Left ventricle myocardium inferior (tissue), 1 donor: Measurements from ENCODE around the gene ZYG11B. TPM values are rescaled to one million over a fixed set of nuclear protein-coding genes. Genes with fewer than 3 reads are reported as not detected.

Experiments
- DNase-seq: peaks from one replicate; pipeline ENCODE4 v3.0.0-alpha.2; 2020
- H3K27ac ChIP-seq: fragments of 200-600 bp; replicated peaks from 2 replicates; pipeline ENCODE4 v1.8.0; 2021
- H3K27me3 ChIP-seq: fragments of 200-600 bp; 2 replicates; pipeline ENCODE4 v1.8.0; 2021; ENCODE audit warnings: low read depth
- H3K36me3 ChIP-seq: fragments of 200-600 bp; 2 replicates; pipeline ENCODE4 v1.8.0; 2021
- H3K4me1 ChIP-seq: fragments of 200-600 bp; 2 replicates; pipeline ENCODE4 v1.8.0; 2021
- H3K4me3 ChIP-seq: fragments of 200-600 bp; 2 replicates; pipeline ENCODE4 v1.8.0; 2021; ENCODE audit warnings: mild to moderate bottlenecking, moderate library complexity
- H3K9me3 ChIP-seq: fragments of 200-600 bp; replicated peaks from 2 replicates; pipeline ENCODE4 v1.8.0; 2021
- intact Hi-C: fragments of 100-400 bp; cut with micrococcal nuclease; formaldehyde crosslinking; loops from one replicate; pipeline ENCODE4 v1.11.0; 2022
- long read RNA-seq: library from polyadenylated mRNA; unstranded; transcript quantifications from one replicate; pipeline ENCODE4 v2.0.0, GENCODE V29; 2021
- total RNA-seq: library from RNA; stranded (reverse); fragmentation: NEBNext Ultra II Directional; extraction: Animal tissue kit (Norgen Biotek cat#: 25700); gene quantifications from one replicate; pipeline ENCODE4 v1.2.1, GENCODE V29; 2021
- TF ChIP-seq, protein P1 (sequence below): fragments of 200-600 bp; IDR thresholded peaks from 2 replicates; pipeline ENCODE4 v1.8.0; 2021; ENCODE audit warnings: antibody characterized with exemption, mild to moderate bottlenecking, borderline replicate concordance
- donor health status: DM: no; HTN: yes; CAD: no; lungs with severe emphysema.

ZYG11B gene
- 68.3 TPM for total RNA-seq
- long read RNA-seq, full-length matches to known transcripts: 19 of 51 reads
- long read RNA-seq, partial matches to known transcripts: 2 of 51 reads
- long read RNA-seq, other reads (novel, unspliced or antisense): 30 of 51 reads

- TF ChIP-seq, protein P1, sequence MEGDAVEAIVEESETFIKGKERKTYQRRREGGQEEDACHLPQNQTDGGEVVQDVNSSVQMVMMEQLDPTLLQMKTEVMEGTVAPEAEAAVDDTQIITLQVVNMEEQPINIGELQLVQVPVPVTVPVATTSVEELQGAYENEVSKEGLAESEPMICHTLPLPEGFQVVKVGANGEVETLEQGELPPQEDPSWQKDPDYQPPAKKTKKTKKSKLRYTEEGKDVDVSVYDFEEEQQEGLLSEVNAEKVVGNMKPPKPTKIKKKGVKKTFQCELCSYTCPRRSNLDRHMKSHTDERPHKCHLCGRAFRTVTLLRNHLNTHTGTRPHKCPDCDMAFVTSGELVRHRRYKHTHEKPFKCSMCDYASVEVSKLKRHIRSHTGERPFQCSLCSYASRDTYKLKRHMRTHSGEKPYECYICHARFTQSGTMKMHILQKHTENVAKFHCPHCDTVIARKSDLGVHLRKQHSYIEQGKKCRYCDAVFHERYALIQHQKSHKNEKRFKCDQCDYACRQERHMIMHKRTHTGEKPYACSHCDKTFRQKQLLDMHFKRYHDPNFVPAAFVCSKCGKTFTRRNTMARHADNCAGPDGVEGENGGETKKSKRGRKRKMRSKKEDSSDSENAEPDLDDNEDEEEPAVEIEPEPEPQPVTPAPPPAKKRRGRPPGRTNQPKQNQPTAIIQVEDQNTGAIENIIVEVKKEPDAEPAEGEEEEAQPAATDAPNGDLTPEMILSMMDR: no peak
- Histone ChIP-seq H3K9me3 (no peaks in the 10 kb centered on the region), H3K4me3 (peak within 1 kb of the TSS; percentile 96), H3K27ac (peak within 1 kb of the TSS; percentile 93), H3K27me3 (no peaks in the 10 kb centered on the region), H3K4me1 (peaks cover 44% of the 10 kb centered on the region), H3K36me3 (no peaks in the 10 kb centered on the region)
- intact Hi-C loops: no loop called here
- peak; percentile 91 for DNase-seq
These were observed at the start of gene ZYG11B for GRCh38 chr1:52726265-52727113. Gene ZYG11B, plus strand, starts transcription at chr1:52726453. Its CDS starts 201 bp downstream, at chr1:52726654.

- peak; percentile 51 for DNase-seq
These were observed 49.0 kb upstream of the ZYG11B start for GRCh38 chr1:52677076-52677806.

GRCh38 chr1:52679048-52679447 lies 47.2 kb upstream of the ZYG11B start:
- TF ChIP-seq, protein P1: no peak
- intact Hi-C loops: no loop called here
- Histone ChIP-seq H3K9me3 (no peaks in the 10 kb centered on the region), H3K27me3 (no peaks in the 10 kb centered on the region), H3K27ac (no peak overlapping the region), H3K4me1 (peaks cover 21% of the 10 kb centered on the region), H3K4me3 (no peak overlapping the region), H3K36me3 (no peaks in the 10 kb centered on the region)
- DNase-seq: no peak

More at GRCh38 chr1:52677076-52677806, 49.0 kb upstream of the ZYG11B start:
- TF ChIP-seq, protein P1: no peak
- H3K4me1 ChIP-seq: peaks cover 23% of the 10 kb centered on the region
- H3K27ac ChIP-seq: peak overlapping the region; percentile 81
- H3K27me3 ChIP-seq: no peaks in the 10 kb centered on the region
- no peaks in the 10 kb centered on the region for H3K36me3 ChIP-seq
- intact Hi-C loops: no loop called here
- H3K4me3 ChIP-seq: no peak overlapping the region
- no peaks in the 10 kb centered on the region for H3K9me3 ChIP-seq

GRCh38 chr1:52679498-52679897 lies 46.8 kb upstream of the ZYG11B start:
- H3K27ac ChIP-seq: no peak overlapping the region
- intact Hi-C loops: no loop called here

DNA sequence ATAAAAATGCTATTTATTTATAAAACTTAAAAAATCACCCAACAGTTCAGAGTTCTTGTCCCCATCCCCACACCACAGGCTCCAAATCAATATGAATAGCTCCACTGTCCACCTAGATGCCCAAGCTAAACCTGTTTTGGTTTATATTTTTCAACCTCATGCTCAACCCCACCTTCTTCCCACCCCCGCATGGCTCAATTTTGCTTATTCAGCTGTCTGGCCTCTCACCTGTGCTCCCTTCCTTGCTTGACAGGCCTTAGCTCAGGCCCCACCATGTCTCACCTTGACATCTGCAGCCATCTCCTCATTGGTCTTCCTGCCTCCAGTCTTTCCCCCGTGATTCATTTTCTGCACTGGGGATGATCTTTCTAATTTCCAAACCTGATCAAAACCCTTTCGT lies 45.9 kb upstream of the ZYG11B start:
- intact Hi-C loops: loop anchor here (10.0 kb wide), 1 partner anchor 556 kb away; no protein-coding TSS in a partner anchor
- H3K27me3 ChIP-seq: no peaks in the 10 kb centered on the region
- no peak for DNase-seq

More at GRCh38 chr1:52679498-52679897, 46.8 kb upstream of the ZYG11B start:
- Histone ChIP-seq H3K4me3 (no peak overlapping the region), H3K9me3 (no peaks in the 10 kb centered on the region), H3K27me3 (no peaks in the 10 kb centered on the region), H3K4me1 (peaks cover 21% of the 10 kb centered on the region), H3K36me3 (no peaks in the 10 kb centered on the region)
- TF ChIP-seq, protein P1: no peak
- DNase-seq: no peak

More for the DNA sequence above, 45.9 kb upstream of the ZYG11B start:
- H3K4me1 ChIP-seq: peaks cover 21% of the 10 kb centered on the region
- no peak overlapping the region for H3K4me3 ChIP-seq
- H3K27ac ChIP-seq: no peak overlapping the region
- H3K36me3 ChIP-seq: no peaks in the 10 kb centered on the region
- TF ChIP-seq, protein P1: no peak
- no peaks in the 10 kb centered on the region for H3K9me3 ChIP-seq
